Measurements from ENCODE around the gene ITIH1.
"Not testable (repeated sequence)": the region's sequence is repeated elsewhere in the genome, so short reads cannot be mapped to it uniquely, and the experiment has no call there.

The ITIH1 gene, protein sequence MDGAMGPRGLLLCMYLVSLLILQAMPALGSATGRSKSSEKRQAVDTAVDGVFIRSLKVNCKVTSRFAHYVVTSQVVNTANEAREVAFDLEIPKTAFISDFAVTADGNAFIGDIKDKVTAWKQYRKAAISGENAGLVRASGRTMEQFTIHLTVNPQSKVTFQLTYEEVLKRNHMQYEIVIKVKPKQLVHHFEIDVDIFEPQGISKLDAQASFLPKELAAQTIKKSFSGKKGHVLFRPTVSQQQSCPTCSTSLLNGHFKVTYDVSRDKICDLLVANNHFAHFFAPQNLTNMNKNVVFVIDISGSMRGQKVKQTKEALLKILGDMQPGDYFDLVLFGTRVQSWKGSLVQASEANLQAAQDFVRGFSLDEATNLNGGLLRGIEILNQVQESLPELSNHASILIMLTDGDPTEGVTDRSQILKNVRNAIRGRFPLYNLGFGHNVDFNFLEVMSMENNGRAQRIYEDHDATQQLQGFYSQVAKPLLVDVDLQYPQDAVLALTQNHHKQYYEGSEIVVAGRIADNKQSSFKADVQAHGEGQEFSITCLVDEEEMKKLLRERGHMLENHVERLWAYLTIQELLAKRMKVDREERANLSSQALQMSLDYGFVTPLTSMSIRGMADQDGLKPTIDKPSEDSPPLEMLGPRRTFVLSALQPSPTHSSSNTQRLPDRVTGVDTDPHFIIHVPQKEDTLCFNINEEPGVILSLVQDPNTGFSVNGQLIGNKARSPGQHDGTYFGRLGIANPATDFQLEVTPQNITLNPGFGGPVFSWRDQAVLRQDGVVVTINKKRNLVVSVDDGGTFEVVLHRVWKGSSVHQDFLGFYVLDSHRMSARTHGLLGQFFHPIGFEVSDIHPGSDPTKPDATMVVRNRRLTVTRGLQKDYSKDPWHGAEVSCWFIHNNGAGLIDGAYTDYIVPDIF

DNA sequence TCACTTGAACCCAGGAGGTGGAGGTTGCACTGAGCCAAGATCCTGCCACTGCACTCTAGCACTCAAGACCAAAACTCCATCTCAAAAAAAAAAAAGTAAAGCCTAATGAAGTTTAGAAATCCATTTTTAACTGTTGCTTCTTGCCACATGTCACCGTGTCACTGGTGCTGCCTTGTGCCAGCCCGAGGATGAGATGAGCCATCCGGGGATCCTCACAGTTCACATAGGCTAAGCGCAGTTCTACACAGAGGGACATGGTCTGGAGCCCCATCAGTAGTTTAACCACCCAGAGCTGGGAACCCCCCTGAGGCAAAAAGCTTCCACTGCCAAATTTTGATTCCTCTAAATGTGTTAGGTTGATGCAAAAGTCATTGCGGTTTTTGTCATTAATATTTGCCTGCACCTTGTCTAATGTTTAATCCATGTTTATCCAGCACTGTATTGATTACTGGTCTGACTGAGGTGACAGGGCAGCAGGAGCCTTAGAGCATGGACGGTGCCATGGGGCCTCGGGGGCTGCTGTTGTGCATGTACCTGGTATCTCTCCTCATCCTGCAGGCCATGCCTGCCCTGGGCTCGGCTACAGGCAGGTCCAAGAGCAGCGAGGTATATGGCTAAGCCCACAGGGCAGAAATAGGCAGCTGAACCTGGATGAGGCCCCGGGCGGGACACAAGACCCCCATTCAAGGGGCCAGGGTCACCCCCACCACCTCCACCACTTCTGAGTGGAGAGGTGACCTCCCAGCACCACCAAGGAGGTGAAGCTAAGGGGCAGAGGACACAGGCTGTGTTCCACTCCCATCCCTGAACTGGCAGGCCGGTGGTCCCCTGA lies at the start of gene ITIH1:
TSS of gene ITIH1 (plus strand) at position 473 of the 832 bp plus-strand sequence. CDS start at position 490, 17 bp downstream.
- no peak for DNase-seq

DNA sequence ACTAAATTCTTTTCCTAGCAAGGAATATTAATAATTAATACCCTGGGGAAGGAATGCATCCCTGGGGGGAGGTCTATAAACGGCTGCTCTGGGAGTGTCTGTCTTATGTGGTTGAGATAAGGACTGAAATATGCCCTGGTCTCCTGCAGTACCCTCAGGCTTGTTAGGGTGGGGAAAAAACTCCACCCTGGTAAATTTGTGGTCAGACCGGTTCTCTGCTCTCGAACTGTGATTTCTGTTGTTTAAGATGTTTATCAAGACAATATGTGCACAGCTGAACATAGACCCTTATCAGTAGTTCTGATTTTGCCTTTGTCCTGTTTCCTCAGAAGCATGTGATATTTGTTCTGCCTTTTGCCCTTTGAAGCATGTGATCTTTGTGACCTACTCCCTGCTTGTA lies 48.6 kb upstream of the ITIH1 start:
- not testable (repeated sequence) for DNase-seq

DNA sequence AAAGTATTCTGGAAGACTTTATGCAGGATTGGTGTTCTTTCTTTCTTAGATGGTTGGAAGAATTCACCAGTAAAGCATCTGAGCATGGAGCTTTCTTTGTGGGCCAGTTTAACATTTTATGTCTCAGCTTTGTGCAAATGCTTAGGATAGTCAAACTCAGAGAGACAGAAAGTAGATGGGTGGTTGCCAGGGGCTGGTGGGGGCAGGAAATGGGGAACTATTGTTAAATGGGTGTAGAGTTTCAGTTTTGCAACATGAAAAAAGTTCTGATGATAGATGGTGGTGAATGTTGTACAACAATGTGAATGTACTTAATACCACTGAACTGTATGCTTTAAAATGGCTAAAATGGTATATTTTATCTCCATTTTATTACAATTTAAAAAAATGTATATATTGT lies 46.7 kb upstream of the ITIH1 start:
- peak; percentile 80 to 84 for DNase-seq

DNA sequence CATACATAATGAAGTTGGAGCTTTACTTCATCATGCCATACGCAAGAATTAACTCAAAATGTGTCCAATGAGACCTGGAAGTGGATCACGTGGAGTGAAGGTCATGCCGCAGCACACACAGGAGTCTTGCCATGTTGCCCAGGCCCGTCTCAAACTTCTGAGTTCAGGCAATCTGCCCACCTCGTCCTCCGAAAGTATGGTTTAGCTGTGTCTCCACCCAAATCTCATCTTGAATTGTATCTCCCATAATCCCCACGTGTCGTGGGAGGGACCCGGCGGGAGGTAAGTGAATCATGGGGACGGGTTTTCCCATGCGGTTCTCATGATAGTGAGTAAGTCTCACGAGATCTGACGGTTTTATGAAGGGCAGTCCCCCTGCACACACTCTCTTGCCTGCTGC lies 45.8 kb upstream of the ITIH1 start:
- DNase-seq = no peak

DNA sequence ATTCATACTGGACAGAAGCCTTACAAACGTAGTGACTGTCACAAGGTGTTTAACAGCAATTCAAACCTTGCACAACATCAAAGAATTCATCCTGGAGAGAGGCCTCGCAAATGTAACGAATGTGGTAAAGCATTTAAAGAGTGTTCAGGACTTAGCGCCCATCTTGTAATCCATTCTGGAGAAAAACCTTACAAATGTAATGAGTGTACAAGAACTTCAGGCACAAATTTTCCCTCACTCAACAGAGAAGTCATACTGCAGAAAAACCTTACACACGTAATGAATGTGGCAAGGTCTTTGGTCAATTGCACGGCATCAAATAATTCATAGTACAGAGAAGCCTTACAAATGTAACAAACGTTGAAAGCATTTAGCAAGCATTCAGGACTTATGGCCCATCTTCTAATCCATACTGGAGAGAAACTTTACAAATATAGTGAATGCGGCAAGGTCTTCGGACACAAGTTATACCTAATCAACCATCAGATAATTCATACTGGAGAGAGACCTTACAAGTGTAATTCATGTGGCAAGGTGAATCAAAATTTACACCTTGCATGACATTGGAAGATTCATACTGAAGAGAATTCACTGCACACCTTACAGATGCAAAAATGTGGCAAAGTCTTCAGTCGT lies 44.0 kb upstream of the ITIH1 start:
- no peak for DNase-seq

DNA sequence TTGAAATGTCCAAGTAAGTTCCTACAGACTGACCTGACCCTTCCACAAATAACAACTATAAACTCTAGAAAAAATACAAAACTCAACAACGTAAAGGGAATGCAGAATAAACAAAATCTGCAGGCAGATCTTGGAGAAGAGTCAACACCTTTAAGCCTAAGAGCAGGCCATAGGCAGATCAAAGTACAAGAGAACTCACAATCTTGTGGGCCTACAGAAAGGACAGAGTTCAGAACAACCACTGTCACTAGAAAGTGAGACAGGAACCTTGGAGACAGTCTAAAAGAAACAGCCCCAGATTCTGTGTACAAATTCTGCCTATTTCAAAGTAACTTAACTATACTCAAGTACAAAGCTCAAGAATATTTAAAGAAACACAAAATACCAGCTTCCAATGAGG lies 37.7 kb upstream of the ITIH1 start:
- DNase-seq = no peak

DNA sequence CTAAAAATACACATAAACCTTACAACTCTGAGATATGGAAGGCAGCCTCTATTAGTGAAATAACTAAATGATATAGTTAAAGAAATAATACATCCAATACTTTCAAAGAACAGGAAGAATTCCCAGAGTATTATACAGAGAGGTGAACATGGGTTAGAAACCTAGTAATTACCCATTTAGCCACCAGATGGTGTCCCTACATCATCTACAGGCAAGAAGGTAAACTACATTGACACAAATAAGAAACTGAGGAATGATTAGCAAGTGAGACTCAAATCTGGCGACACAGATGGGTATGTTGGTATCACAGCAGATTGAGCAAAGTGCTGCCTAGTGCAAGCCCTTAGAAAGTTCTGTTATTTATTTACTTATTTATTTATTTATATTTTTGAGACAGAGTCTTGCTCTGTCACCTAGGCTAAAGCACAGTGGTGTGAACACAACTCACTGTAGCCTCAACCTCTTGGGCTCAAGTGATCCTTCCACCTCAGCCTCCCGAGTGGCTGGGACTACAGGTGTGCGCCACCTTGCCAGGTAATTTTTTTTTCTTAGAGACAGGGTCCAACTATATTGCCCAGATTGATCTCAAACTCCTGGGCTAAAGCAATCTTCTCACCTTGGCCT lies 34.9 kb upstream of the ITIH1 start:
- DNase-seq = peak; percentile 36 to 62

DNA sequence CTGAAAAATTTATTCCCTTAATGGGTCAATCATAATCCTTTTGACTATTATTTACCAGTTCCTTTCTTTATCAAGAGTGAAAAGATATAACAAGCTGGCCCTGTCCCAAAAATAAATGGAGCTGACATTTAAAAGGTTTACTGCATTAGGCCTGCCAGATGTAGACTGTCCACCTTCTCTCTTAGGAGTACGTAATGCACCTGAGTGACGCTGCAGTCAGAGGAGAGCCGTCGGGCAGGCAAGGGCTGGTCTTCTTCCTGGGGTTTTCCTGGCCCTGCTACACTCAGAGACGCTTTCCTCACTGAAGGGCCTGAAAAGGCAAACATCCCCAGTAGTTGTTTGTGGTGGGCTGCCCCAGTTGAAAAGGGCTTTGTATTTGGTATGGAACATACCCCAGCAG lies 34.2 kb upstream of the ITIH1 start:
- DNase-seq = no peak

DNA sequence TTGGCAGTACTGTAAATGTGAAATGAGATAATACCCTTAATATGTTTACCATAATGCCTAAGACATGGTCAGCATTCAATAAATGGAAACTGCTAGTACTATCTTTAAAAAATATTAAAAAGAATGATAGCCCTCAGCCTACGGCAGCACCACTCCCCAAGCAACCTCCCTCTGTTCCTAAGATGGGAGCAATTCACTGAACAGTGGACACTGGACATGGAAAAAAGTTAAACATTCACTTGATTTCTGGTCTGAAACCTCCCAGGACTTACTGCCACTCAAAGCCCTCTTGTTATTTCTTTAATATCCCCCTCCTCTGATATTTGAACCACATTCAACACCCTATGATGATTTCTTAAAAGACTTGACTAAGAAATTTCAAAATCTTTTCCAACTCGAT lies 33.7 kb upstream of the ITIH1 start:
- no peak for DNase-seq

DNA sequence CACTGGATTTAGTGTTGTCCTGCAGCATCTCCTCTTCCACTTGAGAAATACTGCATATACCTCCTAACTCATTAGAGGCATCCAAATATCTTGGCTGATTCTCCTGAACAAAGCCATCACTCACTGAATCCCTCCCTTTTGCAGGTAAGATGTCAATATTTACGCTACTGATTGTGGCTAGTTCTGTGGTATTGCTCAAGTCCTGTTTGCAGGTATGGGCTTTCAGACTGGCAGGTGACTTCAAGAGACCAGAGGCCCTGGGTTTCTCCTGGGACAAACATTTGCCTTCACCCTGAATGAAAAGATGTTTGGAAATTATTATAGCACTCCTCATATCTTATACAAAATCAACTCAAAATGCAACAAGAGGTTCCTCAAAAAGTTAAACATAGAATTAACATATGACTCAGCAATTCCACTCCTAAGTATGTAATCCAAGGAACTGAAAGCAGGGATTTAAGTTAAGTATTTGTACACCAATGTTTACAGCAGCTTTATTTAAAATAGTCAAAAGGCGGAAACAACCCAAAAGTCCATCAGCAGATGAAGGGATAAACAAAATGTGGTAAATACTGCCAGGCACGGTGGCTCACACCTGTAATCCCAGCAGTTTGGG lies 25.2 kb upstream of the ITIH1 start:
- no peak for DNase-seq

DNA sequence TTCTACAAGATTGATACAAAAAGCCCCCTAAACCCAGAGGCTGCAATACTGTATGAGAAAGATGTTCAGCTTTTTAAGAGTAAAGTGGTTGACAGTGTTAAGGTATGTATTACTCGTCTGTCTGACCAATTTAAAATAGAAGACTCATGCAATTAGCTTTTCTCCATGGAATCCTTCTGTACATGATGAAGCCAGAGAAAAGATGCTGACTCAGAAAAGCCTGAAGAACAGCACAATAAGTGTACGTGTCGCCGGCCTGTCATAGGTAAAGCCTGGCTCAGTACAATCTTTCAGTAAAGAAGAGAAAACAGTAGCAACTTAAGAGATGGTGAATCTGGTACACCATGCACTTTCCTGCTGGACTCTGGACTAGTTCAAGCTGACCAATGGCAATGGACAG lies 23.0 kb upstream of the ITIH1 start:
- no peak for DNase-seq

DNA sequence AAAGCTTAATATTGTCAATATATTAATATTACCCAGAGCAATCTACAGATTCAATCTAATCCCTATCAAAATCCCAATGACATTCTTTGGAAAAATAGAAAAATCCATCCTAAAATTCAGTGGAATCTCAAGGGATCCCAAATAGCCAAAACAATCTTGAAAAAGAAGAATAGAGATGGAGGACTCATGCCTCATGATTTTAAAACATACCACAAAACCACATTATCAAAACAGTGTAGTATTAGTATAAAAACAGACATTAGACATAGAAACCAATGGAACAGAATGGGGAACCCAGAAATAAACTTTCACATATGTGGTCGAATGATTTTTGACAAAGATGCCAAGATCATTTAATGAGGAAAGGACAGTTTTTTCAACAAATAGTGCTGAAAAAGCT lies 21.3 kb upstream of the ITIH1 start:
- no peak for DNase-seq

DNA sequence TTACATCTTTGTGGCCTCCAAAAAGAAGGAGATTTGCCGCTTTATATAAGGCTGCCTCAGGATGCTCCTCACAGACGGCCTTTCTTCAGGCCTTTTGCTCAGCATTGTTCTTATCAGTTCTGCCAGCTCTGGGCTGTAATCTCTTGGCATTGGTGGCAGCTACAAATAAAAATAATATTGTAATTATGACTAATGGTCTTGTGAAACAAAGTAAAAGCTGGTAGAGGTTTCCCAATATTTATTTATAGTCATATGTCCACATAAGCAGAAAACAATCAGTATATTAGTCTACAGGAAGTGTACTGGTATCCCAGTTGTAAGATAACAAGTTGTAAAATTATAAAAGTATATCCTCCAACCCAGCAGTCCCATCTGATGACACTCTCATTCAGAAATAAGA lies 13.9 kb upstream of the ITIH1 start:
- no peak for DNase-seq

DNA sequence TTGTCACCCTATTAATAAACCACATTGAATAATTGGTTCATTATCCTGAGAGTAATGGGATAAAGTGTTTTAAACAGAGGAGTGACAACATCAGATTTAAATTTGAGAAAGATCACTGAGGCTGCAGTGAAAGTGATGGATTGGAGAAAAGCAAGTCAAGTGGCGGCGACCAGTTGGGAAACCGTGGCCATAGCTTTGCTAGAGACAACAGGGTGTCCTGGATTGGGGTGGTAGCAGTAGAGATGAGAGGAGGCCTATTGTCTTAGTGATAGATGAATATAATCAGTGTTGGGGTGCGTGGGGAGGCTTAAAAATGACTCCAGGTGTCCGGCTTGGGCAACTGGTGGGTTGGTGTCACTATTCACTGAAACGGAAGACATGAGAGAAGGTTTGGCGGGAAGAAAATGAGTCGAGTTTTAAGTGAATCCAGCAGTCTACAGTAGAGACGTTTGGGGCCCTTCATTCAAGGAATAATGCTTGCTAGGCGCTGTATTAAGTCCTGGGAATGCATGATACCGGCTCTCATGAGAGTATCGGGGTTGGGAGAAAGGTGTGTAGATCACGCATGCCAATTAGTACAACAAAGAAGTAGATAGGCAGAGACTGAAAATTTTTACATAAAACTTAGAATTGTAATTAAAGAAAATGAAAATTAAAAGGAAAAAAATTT lies 7.5 kb upstream of the ITIH1 start:
- peak in 1 of 2 experiments; percentile 39 for DNase-seq

DNA sequence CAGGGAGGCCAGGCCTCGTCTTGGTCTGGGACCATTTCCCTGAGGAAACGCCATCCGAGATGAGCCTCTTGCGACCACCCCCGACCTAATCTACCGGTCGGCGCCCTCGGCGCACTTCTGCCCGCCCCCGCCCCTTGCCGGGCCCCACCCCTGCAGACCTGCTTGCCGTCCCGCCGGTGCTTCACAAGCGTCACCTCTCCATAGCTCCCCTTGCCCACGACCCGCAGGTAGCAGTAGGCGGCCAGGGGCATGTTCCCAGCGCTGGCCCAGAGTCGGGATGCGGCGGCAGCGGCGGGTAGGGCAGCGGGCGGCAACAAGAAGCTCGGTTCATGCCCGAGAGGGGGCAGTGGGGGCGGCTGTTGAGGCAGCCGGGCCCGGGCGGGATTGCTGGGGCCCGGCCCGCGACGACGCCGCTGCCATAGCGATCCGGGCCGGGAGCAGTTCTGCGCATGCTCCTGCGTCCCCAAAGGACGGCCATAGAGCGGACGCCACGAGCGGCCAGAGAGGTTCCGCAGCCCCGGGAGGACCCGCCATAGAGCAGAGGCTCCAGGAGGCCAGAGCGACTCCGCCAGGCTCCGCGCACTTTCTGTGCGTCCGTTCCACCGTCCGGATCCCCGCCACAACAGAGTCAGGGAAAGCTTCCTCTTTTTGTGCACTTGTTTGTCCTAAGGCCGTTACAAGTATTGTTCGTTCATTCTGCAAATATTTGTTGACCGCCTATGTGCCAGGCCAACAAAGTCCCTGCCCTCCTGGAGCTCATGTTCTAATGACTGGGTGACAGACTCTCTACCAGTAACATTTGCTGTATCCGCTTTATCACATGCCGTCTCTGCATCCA lies 6.7 kb upstream of the ITIH1 start, which contains the start of gene NEK4:
TSS of gene NEK4 (minus strand) at position 445 of the 838 bp plus-strand sequence. CDS start at position 251, 194 bp downstream.
- peak; percentile 91 to 94 for DNase-seq

DNA sequence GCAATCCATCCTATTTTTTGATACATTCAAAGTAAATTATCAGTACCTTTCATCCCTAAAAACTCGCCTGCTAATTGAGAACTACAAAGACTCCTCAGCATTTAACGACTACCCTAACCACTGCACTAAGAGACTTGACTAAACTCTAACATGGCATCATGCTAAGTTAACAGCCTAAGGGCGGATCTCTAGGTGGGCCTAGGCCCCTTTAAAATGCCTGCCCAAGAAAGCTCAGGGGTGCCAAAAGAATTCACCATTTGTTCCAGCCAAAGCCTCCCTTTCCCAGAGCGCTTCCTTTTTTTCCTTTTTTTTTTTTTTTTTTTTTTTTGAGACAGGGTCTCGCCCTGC lies 6.1 kb upstream of the ITIH1 start:
- DNase-seq = no peak

DNA sequence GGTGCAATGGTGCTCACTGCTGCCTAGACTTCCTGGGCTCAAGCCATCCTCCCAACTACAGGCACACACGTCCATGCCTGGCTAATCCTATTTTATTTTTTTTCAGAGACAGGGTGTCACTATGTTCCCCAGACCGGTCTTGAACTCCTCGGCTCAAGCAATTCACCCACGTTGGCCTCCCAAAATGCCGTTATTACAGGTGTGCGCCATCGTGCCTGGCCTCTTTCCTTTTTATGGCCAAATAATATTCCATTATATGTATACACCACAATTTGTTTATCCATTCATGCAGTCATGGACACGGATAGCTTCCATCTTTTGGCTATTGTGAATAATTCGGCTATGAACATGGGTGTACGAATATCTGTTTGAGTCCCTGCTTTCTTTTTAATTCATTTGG lies 5.7 kb upstream of the ITIH1 start:
- no peak for DNase-seq

DNA sequence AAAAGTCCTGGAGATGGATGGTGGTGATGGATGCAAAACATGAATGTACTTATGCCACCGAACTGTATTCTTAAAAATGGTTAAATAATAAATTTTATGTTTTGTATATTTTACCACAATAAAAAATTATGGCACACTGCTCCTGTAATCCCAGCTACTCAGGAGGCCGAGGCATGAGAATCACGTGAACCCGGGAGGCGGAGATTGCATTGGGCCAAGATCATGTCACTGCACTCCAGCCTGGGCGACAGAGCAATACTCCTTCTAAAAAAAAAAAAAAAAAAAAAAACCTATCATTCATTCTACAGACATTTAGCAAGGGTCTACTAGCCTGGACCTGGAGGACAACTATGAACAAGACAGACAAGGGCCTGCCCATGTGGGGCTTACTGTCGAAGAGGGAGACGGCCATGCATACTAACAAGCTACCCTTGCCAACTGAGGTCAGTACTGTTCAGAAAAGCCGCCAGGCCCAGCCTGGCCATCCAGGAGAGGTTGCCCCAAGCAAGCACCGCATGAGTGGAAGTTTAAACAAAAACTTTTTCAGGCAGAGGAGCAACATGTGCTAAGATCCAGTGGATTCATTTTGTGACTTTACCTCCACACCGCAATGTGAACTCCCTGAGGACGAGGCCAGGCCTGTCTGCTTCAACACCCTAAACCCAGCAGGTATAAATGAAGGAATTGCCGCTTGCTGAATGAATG lies 3.9 kb upstream of the ITIH1 start:
- DNase-seq = no peak

DNA sequence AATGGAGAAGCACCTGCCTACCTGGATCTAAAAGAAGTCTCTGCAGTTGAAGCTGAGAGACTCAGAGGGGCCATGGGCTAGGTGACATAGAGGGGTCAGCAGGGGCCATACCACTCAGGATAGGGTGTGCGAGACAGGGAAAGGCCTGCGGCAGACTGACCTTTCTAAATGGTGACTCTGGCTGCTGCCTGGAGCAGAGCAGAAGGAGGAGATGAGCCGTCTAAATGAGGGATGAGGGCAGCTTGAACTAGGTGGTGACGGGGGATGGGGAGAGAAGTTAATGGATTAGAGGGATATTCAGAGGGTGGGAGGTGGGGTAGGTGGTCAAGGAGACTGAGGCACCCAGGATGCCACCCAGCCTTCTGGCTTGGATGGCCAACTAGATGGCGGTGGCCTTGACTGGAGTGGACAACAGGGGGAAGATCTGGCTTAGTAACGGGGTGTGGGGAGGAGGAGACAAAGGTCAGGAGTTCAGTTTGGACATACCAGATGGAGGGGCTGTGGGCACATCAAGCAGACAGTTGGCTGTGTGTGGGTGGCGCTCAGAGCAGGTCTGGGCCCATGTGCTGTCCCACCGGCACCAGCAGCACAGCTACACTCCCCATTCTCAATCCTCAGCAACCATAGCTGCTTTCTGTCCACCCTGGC lies 3.2 kb upstream of the ITIH1 start:
- no peak for DNase-seq

All from Kasumi-1 (cell line).